DMS153 treated with DMSO at 0.1 percent for 48 hours (cell line): ENCODE measurements around the gene HERC2.
"Not testable (repeated sequence)": the region's sequence is repeated elsewhere in the genome, so short reads cannot be mapped to it uniquely, and the experiment has no call there.

Source experiments
- DNase-seq: peaks from one replicate; lab custom pipeline; 2025; ENCODE audit not compliant: unreplicated experiment; lab: John Stamatoyannopoulos, UW

The HERC2 gene

DNA sequence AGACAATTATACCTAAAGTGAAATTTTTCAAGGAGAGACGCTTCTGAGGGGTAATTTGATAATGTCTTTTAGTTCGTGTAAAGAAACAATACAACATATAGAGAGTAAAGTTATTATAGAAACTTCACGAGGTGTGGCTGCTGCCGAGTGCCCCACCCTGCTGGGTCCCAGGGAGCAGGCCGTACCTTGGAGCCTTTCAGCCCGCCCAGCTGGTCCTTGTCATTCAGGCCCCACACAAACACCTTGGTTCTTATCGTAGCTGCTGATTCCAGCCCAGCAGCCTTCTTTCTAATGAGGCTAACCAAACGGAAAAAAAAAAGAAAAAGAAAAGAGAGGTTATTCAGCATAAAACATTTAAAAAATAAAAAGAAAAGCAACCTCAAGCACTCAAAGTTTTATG, 139.8 kb downstream of the HERC2 start:
- no peak for DNase-seq

DNA sequence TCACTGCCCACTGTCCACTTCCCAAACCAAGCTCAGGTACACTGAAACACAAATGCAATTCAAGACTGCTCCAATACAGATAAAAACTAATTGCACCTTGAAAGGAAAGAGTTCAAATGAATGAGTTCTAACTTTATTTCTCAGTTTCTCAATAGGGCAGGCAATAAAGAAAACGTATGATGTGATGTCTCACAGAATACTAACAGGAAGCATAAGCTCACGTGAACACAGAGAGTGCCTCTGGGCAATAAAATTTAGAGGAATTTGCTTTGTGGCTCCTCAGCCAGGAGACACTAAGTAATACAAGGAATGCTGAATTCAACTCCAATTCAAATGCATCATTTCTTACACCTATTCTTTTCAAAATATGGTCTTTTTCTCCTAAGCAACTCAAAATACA, 140.6 kb downstream of the HERC2 start:
- no peak for DNase-seq

DNA sequence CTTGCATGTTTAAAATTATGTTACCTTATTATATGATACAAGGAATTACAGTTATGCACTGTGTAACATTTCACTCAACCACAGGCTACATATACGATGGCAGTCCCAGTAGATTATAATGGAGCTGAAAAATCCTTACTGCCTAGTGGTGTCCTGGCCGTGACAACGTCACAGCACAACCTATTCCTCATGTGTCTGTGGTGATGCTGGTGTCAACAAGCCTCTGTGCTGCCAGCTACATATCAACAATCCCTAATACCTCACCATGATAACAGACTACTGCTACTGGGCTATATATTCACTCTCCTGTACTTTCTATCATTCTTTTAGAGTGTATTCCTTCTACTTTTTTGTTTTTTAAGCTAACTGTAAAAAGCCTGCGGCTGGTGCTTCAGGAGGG, 142.7 kb downstream of the HERC2 start:
- no peak for DNase-seq

DNA sequence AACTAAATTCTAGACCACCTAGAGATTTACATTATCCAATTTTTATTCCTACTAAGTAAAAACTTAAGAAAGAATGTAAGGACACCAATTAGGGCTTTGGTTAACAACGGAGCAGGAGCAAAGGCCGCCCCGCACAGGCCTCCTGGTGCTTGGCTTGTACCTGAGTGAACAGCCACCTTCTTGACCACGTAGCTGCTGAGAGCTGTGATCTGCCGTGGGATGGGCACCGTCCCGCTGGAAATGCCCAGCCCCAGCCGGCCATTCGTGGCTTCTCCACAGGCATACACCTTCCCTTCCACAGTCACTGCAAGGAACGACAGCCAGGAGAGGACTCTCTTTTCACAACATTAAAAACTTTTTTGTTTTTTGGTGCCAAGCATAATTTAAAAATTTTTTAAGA, 143.3 kb downstream of the HERC2 start:
- no peak for DNase-seq

DNA sequence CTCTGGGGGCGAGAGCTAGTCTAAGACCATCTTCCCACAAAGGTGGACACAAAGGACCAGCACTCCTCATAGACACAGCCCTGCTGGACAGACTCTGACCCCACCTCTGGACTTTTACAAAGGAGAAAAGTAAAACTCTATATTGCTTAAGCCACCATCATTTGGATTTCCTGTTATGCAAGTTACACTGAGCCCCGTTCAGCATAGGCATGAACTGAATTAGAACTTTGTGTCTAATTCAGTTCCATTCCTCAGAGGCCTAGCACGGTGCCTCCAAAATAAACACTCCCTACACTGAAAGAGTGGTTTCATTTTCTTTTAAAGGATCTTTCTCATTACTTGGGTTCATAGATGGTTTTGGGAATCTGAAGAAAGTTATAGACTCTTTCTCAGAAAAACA, 143.7 kb downstream of the HERC2 start:
- no peak for DNase-seq

DNA sequence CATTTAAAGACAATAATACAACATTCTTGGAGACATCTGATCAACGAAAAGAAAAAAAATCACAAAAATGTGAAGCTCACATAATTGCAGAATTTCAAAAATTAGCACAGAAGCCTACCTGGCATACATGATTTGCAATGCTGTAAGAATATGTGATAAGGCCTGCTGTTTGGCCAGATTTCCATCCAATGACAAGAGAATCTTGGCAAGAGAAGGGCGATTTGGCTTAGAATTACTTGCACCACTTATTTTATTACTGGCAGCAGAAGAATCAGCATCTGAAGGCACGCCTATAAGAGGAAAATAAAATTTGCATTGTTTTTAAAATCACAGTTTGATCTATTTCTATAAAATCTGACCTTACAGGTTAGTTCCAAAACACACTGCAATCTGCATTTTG, 152.6 kb downstream of the HERC2 start:
- no peak for DNase-seq

DNA sequence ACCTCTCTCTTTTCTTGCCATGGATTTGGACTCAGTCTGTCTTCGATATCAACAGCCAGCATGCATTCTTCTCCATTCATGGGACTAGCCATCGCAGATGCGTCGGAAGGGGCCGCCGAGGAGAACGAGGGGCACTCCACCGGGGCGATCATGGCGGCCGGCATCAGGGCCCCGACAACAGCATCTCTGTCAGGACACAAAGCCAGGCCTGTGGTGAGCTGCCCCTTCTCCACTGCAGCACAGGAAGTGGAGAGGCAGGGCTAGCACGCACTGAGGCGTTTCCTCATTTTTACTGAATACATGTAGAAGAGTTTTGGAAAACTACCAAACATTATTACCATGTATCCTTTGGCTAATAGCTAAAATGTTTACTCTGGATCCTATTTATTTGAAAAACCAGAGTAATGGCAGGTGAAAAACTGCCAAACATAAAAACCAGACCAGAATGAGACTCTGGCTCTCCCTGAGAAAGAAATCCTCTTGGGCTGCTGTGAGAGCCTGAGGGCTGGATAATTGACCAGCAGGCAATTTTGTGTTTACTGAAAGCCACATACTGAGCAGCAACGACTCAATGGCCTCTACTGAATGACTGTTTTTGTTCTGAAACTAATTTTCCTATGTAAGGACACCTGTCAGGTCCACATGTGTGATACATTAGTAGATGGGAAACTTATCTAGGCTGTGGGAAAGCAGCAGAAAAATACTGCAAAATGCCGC, 153.4 kb downstream of the HERC2 start:
- peak; percentile 3 for DNase-seq

DNA sequence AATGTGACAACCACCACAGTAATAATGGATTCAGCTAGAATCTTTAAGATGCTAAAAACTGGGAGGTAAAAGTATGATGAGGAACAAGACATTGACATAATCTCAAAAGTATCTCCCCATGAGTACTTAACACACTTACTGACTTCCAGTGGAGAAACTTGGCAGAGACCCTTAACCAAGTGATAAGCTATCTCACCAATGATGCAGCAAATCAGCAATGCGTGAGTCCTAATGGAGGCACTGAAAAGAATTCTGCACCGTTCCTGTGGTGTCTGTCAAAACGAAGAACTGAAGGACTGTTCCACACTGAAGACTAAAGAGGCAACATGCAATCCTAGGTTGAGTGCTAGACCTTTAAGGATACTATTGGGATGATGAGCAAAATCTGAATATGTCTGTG, 154.9 kb downstream of the HERC2 start:
- no peak for DNase-seq

DNA sequence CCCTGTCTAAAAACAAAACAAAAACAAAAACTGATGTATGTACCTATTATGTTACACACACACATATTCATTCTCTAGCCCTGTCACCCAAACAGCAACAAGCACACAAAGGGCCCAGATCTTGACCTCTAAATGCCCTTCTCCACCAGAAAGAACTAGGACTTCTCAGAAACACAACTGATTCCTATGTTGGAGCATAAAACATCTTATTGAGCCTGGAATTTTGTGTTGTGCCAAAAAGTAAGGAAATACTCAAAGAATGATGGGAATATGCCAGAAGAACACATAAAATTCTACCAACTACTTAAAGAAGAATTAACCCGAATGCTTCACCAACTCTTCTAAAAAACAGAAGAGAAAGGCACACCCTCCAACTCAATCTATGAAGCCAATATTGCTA, 156.2 kb downstream of the HERC2 start:
- no peak for DNase-seq

DNA sequence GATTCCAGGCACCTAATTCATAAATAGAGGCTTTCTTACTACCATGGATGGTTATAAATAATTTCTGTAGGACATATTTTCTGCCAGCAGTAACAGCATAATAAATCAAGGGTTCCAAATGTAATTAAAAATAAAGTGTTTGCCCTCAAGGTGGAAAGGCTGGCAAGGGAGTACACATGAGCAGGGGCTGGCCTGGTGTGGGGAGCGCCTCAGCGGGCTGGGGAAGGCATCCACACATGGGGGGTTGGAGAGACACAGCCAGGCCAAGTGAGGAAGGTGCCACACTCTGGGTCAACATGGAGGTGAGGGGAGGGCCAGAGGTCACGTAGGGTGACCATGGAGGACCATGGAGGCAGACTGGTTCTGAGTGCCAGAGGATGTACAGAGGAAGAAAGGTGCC, 157.1 kb downstream of the HERC2 start:
- no peak for DNase-seq

DNA sequence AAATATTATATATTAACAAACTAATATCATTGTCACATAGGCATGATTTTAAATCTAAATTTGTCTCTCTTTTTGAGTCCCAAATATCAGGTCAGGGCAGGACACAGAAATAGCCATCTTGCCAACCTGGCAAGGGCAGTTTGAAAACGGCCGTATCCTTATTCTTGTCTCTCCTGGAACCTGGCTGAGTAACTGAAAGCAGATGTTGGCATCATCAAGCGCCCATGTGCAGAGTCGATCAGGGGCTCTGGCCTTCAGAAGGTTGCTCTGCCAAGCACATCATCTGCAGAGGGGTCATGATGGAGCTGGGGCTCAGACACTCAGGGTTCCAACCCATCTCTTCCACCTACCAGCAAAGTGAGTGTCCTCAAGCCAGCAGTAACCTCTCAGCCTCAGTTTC, 167.7 kb downstream of the HERC2 start:
- DNase-seq, result no peak

DNA sequence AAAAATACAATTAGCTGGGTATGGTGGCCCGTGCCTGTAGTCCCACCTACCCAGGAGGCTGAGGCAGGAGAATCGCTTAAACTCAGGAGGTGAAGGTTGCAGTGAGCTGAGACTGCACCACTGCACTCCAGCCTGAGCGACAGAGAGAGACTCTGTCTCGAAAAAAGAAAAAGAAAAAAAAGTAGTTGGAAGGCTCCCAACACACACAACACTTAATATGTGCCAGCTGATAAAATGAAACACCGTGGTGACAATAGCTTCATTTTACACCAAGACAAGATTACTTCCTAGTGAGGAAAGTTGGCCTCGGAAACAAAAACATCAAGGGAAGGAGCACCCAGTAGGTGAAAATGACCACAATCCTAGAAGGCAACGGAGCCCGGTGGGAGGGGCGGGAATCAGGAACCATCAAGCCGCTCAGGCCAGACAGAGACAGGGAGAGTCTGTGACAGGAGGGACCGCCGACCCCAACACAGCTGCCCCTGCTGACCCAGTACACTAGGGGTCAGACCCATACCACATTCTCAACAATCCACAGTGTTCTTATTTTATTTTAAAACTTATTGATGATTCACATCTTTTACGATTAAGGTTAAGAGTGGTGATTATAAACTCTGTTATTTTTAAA, 168.4 kb downstream of the HERC2 start:
- no peak for DNase-seq

DNA sequence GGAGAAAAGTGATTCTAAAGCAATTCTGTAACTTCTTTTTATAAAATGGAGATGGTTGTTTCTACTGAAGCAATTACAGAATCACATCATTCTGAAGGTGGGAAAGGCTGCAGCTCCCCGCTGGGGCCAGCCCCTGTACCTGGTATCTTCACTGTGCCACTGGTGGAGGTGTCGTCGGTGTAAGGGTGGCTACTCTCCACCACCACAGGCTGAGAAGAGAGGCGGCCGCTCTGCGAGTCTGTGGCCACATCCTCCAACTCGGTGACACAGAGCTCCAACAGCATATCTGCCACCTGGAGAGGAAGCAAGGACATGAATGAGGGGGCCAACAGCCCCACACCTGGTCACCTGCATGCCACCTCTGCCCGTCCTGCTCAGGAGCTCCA, 169.4 kb downstream of the HERC2 start:
- not testable (repeated sequence) for DNase-seq

DNA sequence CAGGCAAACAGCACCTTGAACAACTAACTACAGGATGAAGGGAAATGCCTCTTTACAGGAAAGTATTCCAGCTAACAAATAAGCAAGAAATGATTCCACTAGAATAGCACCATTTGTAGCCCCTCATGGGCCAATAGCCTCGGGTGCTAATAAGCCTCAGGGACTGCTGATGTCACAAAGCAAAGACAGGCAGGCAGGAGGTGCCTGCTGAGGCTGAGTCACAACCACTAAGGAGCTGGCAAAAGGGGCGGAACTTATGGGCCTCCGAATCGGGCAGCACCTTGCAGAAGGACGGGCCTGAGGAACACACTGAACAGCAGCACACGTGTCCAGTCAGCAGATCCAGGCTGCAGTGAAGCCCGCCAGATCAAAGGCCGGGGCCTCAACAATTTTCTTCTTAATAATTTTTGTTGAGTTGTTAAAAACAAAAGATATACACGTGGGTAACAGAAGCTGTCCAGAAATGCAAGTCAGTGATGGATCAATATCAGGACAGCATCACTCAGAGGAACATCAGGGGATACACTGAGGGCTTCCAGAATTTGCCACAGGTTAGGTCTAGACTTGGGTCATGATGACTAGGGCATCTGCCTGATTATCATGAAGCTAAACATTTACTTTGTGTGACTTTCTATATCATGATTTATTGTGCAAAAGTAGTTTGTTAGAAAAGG, 170.0 kb downstream of the HERC2 start:
- not testable (repeated sequence) for DNase-seq

DNA sequence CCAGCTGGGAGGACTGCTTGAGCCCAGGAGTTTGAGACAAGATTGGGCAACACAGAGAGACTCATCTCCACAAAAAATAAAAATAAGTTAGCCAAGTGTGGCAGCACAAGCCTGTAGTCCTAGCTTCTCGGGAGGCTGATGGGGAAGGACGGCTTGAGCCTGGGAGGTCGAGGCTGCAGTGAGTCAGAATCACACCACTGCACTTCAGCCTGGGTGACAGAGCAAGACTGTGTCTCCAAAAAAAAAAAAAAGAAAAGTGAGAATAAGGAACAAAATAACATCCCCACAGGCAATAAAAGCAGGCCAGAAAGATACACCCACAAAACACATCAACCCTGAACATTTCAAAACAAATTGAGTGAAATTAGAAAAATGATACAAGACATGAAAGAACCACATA, 174.2 kb downstream of the HERC2 start:
- no peak for DNase-seq

DNA sequence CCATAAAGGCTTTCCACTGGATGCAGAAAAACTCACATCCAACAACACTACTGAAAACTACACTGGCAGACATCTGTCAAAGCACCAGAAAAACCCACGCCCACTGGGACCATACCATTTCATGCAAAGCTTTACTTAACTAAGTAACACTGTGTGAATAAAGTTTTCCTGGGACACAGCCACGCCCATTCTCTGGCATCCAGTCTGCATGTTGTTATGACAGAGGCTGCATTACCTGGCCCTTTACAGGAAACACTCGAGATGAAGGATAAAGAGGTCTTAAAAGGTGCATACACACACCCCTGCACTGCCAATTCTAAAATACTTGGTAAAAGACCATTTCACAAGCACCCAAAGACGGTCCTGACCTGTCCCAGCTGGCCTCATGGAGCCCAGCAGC, 176.6 kb downstream of the HERC2 start:
- DNase-seq, result not testable (repeated sequence)

DNA sequence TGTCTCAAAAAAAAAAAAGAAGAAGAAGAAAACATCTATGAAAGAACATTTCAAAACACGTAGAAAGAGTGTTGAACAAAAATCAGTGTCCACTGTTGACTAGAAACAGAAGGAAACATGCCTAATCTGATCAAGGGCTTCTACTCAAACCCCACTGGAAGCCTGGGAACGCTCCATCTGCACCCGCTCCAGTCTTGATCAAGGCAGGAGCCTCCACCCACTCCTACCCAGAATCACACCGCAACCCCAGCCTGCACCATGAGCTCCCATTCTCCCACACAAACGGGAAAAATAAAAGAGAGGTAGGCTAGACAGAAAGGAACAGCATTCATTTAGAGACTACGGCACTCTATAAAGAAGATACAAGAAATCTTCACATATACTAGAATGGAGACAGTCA, 181.9 kb downstream of the HERC2 start:
- DNase-seq, result no peak

DNA sequence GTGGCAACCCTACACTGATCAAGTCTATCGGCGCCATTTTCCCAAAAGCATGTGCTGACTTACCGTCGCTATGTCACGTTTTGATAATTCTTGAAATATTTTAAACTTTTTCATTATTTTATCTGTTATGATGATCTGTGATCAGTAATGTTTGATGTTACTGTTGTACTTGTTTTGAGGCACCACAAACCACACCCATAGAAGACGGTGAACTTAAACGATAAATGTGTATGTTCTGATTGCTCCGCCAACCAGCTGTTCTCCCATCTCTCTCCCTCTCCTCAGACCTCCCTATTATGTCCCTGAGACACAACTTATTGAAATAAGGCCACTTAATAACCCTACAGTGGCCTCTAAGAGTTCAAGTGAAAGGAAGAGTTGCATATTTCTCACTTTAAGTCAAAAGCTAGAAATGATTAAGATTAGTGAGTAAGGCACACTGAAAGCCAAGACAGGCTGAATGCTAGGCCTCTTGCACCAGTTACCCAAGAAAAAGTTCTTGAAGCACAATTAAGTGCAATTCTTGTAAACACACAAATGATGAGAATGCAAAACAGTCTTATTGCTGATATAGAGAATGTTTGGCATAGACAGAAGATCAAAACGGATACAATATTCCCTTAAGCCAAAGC, 184.5 kb downstream of the HERC2 start:
- not testable (repeated sequence) for DNase-seq

DNA sequence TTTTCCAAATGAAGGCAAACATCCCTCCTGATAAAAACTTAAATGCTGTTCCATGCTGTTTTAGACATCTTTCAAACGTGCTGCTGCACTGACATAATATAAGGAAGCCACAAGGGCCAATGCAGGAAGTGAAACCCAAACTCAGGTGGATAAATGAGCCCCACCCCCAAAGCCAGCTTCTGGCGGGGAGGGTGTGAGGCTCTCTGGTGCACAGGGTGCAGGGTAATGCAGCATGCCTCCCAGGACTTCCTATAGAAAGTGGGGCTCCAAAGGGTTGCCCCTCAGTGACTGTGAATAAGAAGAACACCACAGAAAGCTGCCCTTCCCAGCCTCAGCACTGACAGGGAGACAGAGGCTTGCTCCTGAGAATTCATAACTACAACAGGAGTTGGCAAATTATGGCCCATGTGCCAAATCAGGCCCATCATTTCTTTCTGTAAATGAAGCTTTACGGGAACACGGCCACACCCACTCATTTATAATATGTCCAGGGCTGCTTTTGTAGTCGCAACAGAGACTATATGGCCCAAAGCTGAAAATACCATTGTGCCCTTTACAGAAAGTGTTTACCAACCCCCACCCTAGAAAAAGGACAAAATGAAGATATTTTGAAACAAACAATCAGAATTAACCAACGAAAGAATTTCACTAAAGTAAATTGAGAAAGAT, 185.6 kb downstream of the HERC2 start:
- not testable (repeated sequence) for DNase-seq

DNA sequence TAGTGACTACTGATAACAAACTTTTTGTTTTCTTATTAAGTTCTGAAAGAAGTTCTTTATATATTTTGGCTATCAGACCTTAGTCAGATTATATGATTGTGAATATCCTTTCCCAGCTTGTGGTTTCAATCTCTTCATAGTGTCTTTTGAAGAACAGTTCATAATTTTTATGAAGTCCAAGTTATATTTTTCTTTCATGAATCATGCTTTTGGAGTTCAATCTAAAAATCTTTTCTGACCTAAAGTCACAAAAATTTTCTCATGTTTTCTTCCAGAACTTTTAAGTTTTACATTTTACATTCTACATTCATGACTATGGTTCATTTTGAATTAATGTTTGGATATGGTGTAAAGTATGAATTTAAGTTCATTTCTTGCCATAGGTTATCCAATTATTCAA, 188.7 kb downstream of the HERC2 start:
- no peak for DNase-seq

DNA sequence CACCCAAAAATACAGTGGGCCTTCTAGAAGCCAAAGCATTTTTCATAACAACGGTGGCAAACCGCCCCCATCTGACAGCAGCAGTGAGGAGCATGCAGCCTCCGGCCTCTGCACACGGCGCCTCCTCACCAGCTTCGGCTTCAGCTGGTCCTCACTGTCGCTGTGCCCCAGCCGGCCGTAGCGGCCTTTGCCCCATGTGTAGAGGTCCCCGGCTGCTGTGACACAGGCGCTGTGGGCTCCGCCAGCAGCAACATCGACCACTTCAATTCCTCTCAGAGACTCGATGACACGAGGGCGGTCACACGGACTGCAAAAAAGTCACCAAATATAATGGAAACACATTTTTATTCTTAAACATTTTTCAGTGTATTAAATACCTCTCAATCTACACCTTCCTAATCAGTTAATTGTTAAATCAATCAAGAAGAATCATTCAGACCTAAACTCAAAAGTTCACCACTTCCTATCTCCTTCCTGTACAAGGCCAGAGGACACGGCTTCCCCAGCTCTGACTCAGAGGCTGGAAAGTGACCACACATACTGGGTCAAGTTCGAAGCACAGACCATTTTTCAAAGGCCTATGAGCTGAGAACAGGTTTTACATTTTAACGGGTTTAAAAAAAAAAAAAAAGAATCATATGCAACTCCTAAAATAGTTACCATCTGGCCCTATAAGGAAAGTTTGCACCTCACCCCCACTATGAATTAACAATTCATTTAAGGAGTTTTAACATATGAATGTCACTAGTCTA, 189.3 kb downstream of the HERC2 start:
- DNase-seq, result no peak
